Transverse colon (tissue), 3 donors: ENCODE results near the gene CCT7.

Experiments used
- EP300 ChIP-seq: sonication (generic); formaldehyde crosslinking; IDR thresholded peaks from one replicate; pipeline ENCODE4 v1.6.1; 2017; ENCODE audit warnings: antibody characterized with exemption, low read depth
- POLR2A ChIP-seq: fragments of 450-650 bp; IDR thresholded peaks from one replicate; pipeline ENCODE4 v1.6.1; 2016; ENCODE audit warnings: antibody characterized with exemption, mild to moderate bottlenecking, moderate library complexity
- TF ChIP-seq, protein P1 (sequence below), 5 experiments: fragments of 200-600 bp in 3 of 5; fragments of 450-650 bp in 2 of 5; sonication (generic) in 3 of 5; IDR thresholded peaks; 1 replicate in 2 of 5; 2 replicates in 3 of 5; pipeline ENCODE4 v1.5.1; 2016 to 2017; ENCODE audit warnings: antibody characterized with exemption in 5 of 5, inconsistent platforms in 3 of 5, mild to moderate bottlenecking in 2 of 5, moderate library complexity in 1 of 5

DNA sequence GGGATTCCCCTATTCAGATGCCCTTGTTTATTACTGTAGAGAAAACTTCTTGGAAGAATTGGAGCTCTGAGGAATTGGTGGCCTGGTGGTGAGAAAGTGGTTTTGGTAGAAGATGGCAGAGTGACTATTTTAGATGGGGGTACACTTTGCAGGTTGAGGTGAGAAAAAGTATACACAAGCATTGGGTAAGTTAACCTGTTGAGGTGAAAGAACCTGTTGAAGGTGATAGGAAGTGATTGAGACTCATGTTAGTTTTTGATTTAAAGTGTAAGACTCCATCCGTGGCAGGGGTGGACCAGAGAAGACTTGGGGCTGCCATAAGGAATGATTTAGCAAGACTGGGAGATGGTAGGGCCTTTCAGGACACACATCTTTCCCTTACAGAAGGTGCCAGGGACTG is 3.1 kb downstream of the CCT7 start:
- TF ChIP-seq, protein P1, sequence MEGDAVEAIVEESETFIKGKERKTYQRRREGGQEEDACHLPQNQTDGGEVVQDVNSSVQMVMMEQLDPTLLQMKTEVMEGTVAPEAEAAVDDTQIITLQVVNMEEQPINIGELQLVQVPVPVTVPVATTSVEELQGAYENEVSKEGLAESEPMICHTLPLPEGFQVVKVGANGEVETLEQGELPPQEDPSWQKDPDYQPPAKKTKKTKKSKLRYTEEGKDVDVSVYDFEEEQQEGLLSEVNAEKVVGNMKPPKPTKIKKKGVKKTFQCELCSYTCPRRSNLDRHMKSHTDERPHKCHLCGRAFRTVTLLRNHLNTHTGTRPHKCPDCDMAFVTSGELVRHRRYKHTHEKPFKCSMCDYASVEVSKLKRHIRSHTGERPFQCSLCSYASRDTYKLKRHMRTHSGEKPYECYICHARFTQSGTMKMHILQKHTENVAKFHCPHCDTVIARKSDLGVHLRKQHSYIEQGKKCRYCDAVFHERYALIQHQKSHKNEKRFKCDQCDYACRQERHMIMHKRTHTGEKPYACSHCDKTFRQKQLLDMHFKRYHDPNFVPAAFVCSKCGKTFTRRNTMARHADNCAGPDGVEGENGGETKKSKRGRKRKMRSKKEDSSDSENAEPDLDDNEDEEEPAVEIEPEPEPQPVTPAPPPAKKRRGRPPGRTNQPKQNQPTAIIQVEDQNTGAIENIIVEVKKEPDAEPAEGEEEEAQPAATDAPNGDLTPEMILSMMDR (IDR thresholded peaks at IDR 0.05): no peak
- TF ChIP-seq EP300 (no peak), POLR2A (no peak)
